Activated CD8-positive, alpha-beta memory T cell treated with anti-CD3 and anti-CD28 coated beads for 36 hours (primary cell): Measurements from ENCODE around the gene FAH. TPM values are rescaled to one million over a fixed set of nuclear protein-coding genes. Genes with fewer than 3 reads are reported as not detected.
"Not testable (repeated sequence)": the region's sequence is repeated elsewhere in the genome, so short reads cannot be mapped to it uniquely, and the experiment has no call there.

Source experiments
- CTCF ChIA-PET: fragments of 350-600 bp; sonication (Branson Sonifier 250); formaldehyde crosslinking; loops from one replicate; lab custom pipeline; 2021; ENCODE audit warnings: antibody characterized with exemption; lab: Charles Lee
- POLR2A ChIA-PET: fragments of 350-600 bp; sonication (Branson Sonifier 250); formaldehyde crosslinking; loops from one replicate; lab custom pipeline; 2021; ENCODE audit warnings: antibody characterized with exemption; lab: Charles Lee
- total RNA-seq, 2 experiments: library from RNA; stranded (reverse); gene quantifications; one replicate each; pipeline ENCODE4 v1.2.3, GENCODE V29; 2021

The FAH gene
- total RNA-seq: 10 to 100 TPM; 62.8 to 66.1 TPM

DNA sequence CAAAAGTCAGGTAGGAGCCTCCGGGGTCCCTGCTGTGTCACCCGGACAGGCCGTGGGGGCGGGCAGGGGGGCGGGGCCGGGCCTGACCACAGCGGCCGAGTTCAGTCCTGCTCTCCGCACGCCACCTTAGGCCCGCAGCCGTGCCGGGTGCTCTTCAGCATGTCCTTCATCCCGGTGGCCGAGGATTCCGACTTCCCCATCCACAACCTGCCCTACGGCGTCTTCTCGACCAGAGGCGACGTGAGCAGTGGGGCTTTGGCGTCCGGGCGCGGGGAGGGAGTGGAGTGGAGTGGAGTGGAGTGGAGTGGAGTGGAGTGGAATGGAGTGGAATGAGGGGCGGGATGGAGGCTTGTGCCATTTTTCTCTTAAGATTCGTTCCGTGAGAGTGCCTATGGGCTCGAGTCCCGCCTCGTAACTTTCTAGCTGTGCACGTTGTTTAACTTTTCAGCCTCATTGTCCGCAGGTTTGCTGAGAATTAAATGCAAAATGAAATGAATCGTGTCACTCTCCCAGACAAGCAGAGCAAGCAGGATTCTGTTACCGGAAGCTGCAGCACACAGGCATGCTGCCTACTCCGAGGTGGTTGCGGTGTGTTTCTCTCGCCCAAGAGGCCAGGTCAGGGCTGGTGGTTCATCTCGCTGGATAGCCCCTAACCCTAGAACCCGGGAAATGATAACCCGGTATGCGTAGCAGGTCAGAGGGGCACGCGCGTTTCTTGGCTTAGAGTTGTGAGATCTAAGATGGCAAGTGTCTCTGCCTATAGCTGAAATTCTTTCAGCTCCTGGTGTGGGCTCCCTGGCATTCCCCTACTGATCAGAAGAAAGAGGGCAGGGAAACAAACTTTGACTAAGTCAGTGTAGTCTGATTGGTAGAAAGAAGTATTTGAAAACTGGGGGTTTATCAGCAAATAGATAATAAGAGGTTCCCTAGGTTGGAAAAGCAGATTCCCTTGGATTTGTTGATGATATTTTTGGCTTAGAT, at the start of gene FAH:
FAH (plus strand) TSS at position 104 of the 981 bp plus-strand sequence; CDS start at position 160, 56 bp downstream.
- POLR2A ChIA-PET: interaction anchor here (0.6 to 1.4 kb wide), 7 partner anchors 93 to 298 kb away, joined by 3 to 6 read pairs (median 3); partner anchors contain the start of gene BCL2A1
- CTCF ChIA-PET: interaction anchor here (1.2 kb wide), 1 partner anchor 24 kb away, joined by 3 read pairs; no protein-coding TSS in a partner anchor

DNA sequence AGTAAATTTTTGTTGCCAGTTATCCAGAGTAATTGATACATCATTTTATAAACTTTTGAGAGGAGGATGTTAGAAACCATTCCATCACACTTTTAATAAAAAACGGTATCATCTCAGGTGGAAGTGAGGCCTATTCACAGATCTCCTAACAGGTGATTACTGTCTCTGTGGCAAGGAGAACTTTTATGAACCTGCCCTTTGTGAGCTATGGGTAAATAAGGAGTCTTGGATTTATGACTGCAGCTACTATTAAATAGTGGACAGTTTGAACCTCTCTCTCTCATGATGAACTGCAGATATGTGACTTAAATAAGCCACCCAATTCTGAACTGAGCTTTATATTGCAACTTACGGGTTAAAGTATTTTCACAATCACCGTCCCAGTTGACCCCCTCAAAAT, 47.6 kb upstream of the FAH start:
- CTCF ChIA-PET: no interaction called here
- POLR2A ChIA-PET: no interaction called here

DNA sequence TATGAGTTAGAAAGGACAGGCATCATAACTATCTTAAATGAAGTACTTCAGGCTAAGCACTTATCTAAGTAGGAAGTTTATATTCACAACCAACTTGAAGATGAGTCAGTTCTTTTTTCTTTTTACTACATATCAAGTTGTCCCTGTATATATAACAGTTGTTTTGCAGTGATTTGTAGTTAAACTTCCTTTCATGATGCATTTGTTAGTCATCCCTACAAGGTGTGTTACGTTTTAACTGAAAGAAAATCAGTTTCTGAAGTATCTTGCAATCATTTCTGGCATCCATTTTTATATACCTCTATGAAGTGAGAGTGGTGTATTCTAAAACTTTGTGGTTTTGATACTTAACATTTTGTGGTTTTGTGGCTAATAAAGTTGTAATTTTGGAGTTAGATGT, 47.2 kb upstream of the FAH start:
- CTCF ChIA-PET: no interaction called here
- POLR2A ChIA-PET: no interaction called here

DNA sequence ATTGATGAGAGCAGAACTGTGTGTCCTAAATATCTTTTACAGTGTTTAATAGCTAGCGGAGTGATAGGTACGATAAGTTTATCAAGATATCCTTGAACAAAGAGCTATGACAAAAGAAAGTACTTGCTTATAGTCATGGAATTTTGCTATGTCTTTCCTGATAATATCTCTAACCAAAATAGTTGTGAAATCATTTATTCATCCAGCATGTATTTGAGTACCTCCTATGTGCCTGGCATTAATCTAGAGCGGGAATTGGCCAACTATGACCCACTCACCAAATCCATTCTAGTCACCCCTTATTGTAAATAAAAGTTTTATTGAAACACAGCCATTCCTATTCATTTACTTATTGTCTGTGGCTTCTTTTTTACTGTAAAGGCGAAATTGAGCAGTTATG, 46.7 kb upstream of the FAH start:
- ChIA-PET CTCF (no interaction called here), POLR2A (no interaction called here)

DNA sequence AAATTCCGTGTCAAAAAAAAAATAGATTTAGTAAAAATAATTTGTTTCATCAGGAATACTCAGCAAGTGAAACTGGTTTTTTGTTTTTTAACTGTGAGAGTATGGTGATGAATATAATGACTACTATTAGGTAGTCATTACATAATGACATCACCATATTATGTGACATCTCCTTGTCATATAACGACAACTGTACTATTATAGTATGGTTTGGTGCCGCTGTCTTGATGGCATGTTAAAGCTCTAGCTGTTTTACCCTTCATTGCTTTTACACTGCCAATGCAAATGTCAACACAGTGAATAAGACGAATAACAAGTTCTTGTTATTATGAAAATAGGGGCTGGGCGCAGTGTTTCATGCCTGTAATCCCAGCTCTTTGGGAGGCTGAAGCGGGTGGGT, 45.6 kb upstream of the FAH start:
- CTCF ChIA-PET: no interaction called here
- POLR2A ChIA-PET: no interaction called here

DNA sequence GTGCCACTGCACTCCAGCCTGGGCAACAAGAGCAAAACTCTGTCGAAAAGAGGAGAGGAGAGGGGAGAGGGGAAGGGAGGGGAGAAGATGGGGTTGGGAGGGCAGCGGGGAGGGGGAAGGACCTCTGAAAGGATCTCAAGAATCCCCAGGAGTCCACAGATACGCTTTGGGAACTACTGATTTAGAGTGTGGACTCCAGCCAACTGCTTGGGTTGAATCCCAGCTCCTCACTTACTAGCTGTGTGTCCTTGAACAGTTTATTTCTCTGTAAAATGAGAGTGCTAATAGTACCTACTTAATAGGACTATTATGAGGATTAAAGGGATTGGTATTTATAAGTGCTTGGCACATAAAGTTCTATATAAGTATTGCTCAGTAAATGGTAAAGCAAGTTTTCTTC, 45.0 kb upstream of the FAH start:
- CTCF ChIA-PET: no interaction called here
- POLR2A ChIA-PET: no interaction called here

DNA sequence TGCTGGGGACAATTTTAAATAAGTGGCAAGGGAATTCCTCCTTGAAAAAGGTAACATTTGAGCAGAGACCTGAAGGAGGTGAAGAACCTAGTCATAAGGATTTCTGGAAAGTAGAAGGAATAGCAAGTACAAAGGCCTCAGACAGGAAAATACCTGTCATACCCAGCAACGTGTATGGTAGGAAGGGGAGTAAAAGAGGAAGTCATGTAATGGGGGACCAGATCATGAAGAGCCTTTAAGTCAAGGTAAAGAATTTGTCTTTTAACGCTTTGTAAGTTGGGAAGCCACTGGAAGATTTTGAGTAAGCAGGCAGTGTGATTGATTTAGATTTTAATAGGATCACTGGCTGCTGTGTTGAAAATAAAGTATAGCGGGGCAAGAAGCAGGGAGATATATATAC, 43.4 kb upstream of the FAH start:
- ChIA-PET CTCF (no interaction called here), POLR2A (no interaction called here)

DNA sequence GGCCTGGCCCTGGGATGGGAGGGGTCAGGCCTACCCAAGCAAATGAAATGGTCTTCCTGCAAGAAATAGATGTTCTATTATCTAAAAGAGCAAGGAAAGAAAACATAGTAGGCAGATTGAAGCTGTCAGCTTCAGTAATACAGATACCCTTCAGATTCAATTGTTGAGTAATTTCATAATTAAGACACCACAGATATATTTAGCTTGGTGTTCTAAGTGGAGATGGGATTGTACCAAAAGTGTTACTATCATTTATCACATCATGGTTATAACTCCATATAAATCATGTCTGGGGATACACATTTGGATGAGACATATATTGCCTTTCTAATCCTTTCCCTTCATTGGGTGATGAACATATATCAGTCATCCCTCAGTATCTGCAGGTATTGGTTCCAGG, 41.9 kb upstream of the FAH start:
- POLR2A ChIA-PET: no interaction called here
- CTCF ChIA-PET: no interaction called here

DNA sequence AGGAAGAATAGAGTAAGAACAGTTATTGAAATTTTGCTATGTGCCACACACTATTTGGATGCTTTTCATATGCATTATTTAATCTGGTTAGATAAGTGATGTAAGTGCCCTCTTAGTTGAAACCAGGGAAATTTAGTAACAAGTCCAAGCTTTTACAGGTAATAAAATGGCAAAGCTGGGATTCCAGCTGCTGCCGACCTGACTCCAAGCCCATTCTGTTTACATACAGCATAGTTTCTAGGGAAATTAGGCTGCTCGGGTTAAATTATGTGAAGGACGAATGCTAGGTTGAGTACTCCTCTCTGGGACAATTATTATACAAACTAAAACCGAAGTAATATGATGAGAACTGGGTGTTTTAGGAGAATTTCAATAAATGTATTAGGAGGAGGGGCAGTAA, 38.7 kb upstream of the FAH start:
- CTCF ChIA-PET: no interaction called here
- POLR2A ChIA-PET: no interaction called here

DNA sequence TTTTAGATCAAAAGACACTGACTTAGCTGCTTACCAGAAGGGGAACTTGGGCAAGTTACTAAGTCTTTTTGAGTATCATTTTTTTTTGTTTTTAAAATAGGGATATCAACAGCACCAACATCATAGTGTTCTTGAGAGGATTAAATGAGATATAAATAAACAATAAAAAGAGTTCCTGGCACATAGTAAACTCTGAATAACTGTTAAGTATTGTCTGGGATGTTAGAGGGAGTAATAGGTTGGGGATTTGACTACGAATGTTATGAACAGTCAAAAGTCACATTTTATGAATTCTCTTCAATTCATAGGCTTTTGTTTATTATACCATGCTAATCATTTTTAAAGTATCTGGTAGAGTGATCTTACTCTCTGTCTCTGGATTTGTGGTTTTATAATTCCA, 37.8 kb upstream of the FAH start:
- POLR2A ChIA-PET: no interaction called here

DNA sequence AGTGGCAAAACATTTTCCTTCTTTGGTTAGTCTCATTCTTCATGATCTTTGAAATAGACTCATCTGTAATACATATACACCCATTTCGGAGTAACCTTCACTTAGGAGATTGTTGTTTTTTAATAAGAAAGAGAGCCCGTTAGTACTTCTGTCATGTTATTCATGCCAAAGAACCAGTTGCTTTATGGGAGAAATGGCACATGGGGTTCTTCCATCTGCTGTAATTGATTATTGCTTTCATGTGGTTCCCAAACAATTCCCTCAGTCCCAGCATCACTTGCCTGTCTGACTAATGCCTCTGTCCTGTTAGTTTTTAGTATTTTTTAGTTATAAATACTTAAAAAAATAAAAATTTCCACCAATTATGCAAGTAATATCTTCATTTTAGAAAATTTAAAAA, 33.8 kb upstream of the FAH start:
- POLR2A ChIA-PET: no interaction called here

More for the DNA sequence above, 37.8 kb upstream of the FAH start:
- CTCF ChIA-PET: no interaction called here

DNA sequence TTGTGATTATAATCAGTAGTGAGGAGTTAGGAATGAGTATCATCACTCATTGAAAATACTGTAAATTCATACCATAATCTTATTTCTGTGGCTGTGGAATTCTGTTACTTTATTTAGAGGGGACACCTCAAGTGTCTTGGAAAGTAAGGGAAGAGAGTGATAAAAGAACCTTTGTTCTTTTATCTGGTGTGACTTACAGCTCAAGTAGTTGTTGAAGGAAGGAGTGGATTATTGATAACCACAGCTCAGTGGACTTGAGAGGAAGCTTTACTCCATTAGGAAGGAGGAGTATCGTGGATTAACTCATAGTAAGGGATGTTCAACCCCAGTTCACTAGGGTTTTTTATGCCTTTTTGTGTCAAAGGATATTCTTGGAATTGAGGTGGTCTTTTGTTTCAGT, 32.2 kb upstream of the FAH start:
- CTCF ChIA-PET: no interaction called here
- POLR2A ChIA-PET: no interaction called here

More for the DNA sequence above, 33.8 kb upstream of the FAH start:
- CTCF ChIA-PET: no interaction called here

DNA sequence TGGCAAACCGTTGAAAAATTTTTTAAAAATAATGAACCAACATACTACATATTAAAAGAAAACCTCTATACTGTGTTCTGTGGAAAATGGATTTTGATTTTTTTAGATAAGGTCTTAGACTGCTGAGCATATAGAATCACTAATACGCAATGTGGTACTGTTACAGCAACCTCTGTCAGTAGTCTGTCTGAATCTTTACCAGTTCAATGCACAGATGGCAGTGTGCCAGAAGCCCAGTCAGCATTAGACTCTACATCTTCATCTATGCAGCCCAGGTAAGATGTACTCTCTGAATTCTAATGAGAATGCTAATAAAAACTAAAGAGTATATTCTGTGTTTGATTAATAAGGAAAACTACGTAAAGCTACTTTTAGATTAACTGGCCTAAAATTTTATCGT, 31.3 kb upstream of the FAH start:
- POLR2A ChIA-PET: no interaction called here
- CTCF ChIA-PET: no interaction called here

DNA sequence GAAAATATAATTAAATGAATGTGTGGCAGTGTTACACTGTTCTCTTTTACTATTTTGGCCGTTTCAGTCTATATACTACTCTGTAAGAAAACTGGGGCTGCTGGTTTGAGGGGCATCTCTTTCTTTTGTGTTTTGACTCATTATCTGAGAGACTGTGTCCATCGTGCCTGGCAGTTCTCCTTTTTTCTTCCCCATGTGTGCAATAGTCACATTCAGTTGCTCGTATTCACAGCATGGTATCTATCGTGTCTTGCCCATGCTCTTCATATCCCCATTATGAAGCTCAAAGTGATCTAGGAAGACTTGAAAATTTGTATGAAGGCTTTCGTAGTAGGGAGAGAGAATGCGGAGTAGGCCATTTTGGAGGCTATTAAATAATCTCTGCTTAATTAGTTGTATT, 29.8 kb upstream of the FAH start:
- ChIA-PET POLR2A (no interaction called here), CTCF (no interaction called here)

DNA sequence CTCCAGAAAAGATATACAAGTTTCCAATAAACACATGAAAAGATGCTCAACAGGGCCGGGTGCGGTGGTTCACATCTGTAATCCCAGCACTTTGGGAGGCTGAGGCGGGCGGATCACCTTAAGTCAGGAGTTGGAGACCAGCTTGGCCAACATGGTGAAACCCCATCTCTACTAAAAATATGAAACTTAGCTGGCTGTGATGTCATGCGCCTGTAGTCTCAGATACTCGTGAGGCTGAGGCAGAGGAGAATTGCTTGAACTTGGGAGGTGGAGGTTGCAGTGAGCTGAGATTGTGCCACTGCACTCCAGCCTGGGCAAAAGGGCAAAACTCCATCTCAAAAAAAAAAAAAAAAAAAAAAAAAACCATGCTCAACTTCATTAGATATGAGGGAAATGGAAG, 25.5 kb upstream of the FAH start:
- CTCF ChIA-PET: not testable (repeated sequence)
- POLR2A ChIA-PET: interaction anchor here (0.6 kb wide), 1 partner anchor 72 kb away, joined by 3 read pairs; no protein-coding TSS in a partner anchor

DNA sequence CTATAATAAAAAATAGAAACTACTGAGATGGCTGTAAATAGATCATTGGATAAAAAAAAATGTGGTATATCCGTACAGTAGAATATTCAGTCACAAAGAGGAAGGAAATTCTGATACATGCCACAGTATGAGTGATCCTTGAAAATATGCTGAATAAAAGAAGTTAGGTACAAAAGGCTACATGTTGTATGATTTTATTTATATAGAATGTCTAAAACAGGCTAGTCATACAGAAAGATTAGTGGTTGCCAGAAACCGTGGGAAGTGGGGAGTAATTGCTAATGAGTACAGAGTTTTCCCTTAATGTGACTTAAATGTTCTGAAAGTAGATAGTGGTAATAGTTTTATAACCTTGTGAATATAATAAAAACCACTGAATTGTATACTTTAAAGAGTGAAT, 24.9 kb upstream of the FAH start:
- ChIA-PET POLR2A (no interaction called here), CTCF (no interaction called here)

DNA sequence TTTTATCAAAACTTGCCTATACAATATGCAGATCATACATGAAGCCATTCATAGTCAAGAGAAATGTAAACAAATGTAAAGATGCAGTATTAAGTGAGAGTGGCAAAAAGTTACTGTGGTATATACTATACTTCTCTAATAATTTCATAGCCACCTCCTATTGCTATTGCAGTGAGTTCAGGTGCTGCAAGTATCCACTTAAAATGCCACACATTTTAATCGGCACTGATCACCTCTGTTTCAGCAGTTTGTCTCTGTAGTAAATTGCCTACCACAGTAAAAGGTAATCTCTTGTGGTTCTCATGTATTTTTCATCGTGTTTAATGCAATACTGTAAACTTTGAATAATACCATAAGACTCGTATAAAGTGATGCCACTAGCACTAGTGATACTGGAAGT, 20.4 kb upstream of the FAH start:
- CTCF ChIA-PET: no interaction called here
- POLR2A ChIA-PET: no interaction called here

DNA sequence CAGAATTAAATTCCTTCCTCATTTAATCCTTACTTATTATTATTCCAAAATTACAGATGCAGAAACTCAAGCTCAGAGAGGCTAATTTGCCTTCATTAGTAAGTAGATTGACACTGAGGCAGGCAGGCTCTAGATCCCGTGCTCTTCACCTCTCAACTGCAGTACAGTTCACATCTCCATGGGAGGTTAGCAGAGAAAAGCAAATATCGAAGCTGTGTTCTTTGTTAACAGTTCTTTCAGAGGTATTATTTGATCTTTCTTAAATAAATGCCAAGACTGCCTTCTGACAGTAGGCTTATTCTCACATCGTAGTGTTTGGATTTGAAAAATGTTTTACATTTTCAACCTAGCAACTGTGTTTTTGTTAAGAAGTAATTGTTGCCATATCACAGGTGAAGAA, 15.9 kb upstream of the FAH start:
- ChIA-PET POLR2A (no interaction called here), CTCF (no interaction called here)

DNA sequence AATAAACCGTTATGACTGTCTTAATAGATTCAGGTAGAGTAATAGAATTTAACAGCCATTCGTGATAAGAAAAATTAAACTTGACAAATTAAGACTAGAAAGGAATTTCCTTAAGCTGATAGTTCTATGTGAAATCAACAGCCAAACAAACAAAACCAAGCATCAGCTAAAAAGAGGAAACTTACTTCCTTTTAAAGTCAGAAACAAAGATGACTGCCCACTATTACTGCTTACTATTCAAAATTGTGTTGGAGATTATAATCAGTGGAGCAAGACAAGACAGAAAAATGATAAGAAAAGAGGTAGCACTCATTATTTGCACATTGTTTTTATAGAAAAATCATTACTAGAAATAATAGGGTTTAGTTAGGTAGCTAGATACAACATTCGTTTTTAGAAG, 13.8 kb upstream of the FAH start:
- ChIA-PET CTCF (no interaction called here), POLR2A (no interaction called here)

DNA sequence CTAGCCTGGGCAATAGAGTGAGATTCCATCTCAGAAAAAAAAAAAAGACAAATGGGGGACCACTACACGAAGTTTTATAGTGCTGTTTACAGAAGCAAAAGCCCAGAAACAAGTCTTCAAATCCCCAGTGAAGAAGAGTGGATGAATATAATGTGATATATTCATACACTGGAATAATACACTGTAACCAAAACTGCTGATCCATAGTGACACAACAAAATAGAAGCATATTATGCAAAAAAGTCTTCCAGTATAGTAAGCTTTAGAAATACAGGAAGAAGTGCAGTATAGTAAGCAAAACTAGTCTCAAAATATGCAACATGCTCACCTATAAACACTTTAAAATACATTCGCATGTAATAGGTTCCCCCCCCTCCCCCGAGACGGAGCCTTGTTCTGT, 11.9 kb upstream of the FAH start:
- ChIA-PET POLR2A (no interaction called here), CTCF (no interaction called here)

DNA sequence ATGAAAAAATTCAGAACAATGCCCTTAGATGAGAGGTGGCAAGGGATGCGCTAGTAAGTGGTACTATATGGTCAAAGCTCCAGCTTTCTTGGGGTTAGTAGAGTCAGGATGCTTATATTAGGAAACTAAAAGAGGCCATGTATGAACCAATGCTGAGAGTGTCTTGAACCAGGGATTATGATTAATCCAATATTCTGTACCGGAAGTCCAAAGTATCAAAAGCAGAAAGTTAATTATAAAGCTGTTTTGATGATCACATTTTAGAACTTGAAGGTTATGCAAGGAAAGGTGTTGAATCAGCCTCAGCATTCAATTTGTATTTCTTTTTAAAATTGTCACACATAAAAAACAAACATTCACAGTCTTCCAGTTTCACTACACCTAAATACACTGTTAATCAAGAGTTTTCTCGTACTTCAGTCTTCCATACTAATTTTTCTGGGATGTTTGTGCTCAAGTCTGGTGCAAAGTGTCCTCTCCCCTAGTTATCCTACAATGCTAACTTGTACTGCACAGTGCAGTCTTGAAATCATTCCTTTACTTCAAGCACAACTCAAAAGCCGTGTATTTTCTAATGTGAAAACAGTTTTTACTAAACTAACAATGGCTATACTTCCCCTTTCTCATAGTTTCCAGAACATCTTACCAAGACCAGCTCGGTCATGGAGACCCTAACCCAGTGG, 10.7 kb upstream of the FAH start:
- ChIA-PET CTCF (no interaction called here), POLR2A (no interaction called here)
